Choroid plexus epithelial cell (primary cell): ENCODE results near the gene ARF1.

Experiments
- DNase-seq: peaks from one replicate; pipeline ENCODE4 v3.0.0-alpha.2; 2010; ENCODE audit warnings: low read depth
- H3K4me3 ChIP-seq: 2 replicates; pipeline ENCODE4 v1.5.1; 2011; ENCODE audit warnings: low read depth, mild to moderate bottlenecking, control low read depth, low read length, moderate library complexity
- CTCF ChIP-seq: conservative IDR thresholded peaks from 2 replicates; pipeline ENCODE4 v1.5.1; 2011; ENCODE audit warnings: low read depth, mild to moderate bottlenecking, control low read depth, inconsistent platforms, low read length, moderate library complexity

ARF1 gene

GRCh38 chr1:228088586-228089498 is 6.3 kb downstream of the ARF1 start:
- DNase-seq, result peak; percentile 15
- no peak overlapping the region for H3K4me3 ChIP-seq
- no peak for TF ChIP-seq CTCF

GRCh38 chr1:228089519-228090380 is 7.2 kb downstream of the ARF1 start:
- TF ChIP-seq CTCF, result no peak
- DNase-seq, result no peak
- no peak overlapping the region for H3K4me3 ChIP-seq

GRCh38 chr1:228090613-228091081 is 8.1 kb downstream of the ARF1 start:
- H3K4me3 ChIP-seq, result no peak overlapping the region
- TF ChIP-seq CTCF, result peak; percentile 15
- DNase-seq, result peak; percentile 45

- no peak for TF ChIP-seq CTCF
- no peak for DNase-seq
- no peak overlapping the region for H3K4me3 ChIP-seq
Measured at GRCh38 chr1:228091084-228091483, 8.6 kb downstream of the ARF1 start.

- no peak overlapping the region for H3K4me3 ChIP-seq
- DNase-seq, result no peak
- no peak for TF ChIP-seq CTCF
Measured at GRCh38 chr1:228092342-228093049, 10.0 kb downstream of the ARF1 start.

- H3K4me3 ChIP-seq, result no peak overlapping the region
- TF ChIP-seq CTCF, result no peak
- no peak for DNase-seq
Measured at GRCh38 chr1:228093050-228093906, 10.8 kb downstream of the ARF1 start.
